K562 (cell line): ENCODE measurements around the gene NEU1. TPM values are rescaled to one million over a fixed set of nuclear protein-coding genes. Genes with fewer than 3 reads are reported as not detected.

ENCODE experiments used
- AFF1 ChIP-seq, 2 experiments: fragments of 450-650 bp; IDR thresholded peaks; 2 replicates each; pipeline ENCODE4 v1.6.1; 2018; ENCODE audit warnings: mild to moderate bottlenecking in 2 of 2, low read depth in 1 of 2; ENCODE audit not compliant: partially characterized antibody in 2 of 2
- E4F1 ChIP-seq: fragments of 250-450 bp; sonication (Bioruptor Pico); IDR thresholded peaks from 2 replicates; pipeline ENCODE4 v1.5.0; 2021; ENCODE audit warnings: mild to moderate bottlenecking, borderline replicate concordance
- GTF2E2 ChIP-seq: fragments of 200-800 bp; sonication (Bioruptor generic); IDR thresholded peaks from 2 replicates; pipeline ENCODE4 v1.6.1; 2016; ENCODE audit warnings: missing genetic modification characterization, missing compliant biosample characterization
- MGA ChIP-seq: fragments of 450-650 bp; IDR thresholded peaks from 2 replicates; pipeline ENCODE4 v1.6.1; 2016; ENCODE audit warnings: mild to moderate bottlenecking, moderate library complexity
- MTA2 ChIP-seq: fragments of 450-650 bp; IDR thresholded peaks from 2 replicates; pipeline ENCODE4 v1.6.1; 2016; ENCODE audit warnings: low read depth
- YY1 ChIP-seq, 3 experiments: IDR thresholded peaks; 2 replicates each; pipeline ENCODE4 v1.6.1; 2011; ENCODE audit warnings: low read length in 2 of 3, mild to moderate bottlenecking in 2 of 3, moderate library complexity in 2 of 3, borderline replicate concordance in 1 of 3, control low read depth in 1 of 3, low read depth in 1 of 3; ENCODE audit not compliant: insufficient read depth in 3 of 3, insufficient replicate concordance in 2 of 3, control insufficient read depth in 1 of 3, insufficient read length in 1 of 3; ENCODE audit errors: extremely low read depth in 1 of 3
- ZSCAN29 ChIP-seq: fragments of 450-650 bp; IDR thresholded peaks from 2 replicates; pipeline ENCODE4 v1.6.1; 2017
- polyA plus RNA-seq, 8 experiments: library from polyadenylated mRNA; depleted of rRNA in 4 of 8; stranded (reverse) in 5 of 8; unstranded in 3 of 8; fragments of >200 nt; fragmentation: Nextera tagmentation in 2 of 8; fragmentation: Illumina TruSeq in 1 of 8; extraction: Ambion mirVana in 2 of 8; extraction: Trizol in 1 of 8; gene quantifications; 2 replicates each; pipeline versions ENCODE4 v1.2.1 to v1.2.3, GENCODE V29; 2011 to 2014; ENCODE audit warnings: inconsistent platforms in 1 of 8, missing spikeins in 1 of 8
- total RNA-seq, 7 experiments: library from RNA; depleted of rRNA in 6 of 7; stranded (reverse); fragments of >200 nt in 6 of 7; fragmentation: Illumina TruSeq in 2 of 7; extraction: Trizol in 2 of 7; gene quantifications; 2 replicates each; pipeline versions ENCODE4 v1.2.1 to v1.2.3, GENCODE V29; 2011 to 2021; ENCODE audit warnings: low replicate concordance in 1 of 7

NEU1 gene
- total and polyA plus RNA-seq, 9 of the 15 experiments (the other 6 are each of a cell fraction or from before 2014, with no cell fraction given), result 14.8 to 67.8 (median 51.0) TPM

DNA sequence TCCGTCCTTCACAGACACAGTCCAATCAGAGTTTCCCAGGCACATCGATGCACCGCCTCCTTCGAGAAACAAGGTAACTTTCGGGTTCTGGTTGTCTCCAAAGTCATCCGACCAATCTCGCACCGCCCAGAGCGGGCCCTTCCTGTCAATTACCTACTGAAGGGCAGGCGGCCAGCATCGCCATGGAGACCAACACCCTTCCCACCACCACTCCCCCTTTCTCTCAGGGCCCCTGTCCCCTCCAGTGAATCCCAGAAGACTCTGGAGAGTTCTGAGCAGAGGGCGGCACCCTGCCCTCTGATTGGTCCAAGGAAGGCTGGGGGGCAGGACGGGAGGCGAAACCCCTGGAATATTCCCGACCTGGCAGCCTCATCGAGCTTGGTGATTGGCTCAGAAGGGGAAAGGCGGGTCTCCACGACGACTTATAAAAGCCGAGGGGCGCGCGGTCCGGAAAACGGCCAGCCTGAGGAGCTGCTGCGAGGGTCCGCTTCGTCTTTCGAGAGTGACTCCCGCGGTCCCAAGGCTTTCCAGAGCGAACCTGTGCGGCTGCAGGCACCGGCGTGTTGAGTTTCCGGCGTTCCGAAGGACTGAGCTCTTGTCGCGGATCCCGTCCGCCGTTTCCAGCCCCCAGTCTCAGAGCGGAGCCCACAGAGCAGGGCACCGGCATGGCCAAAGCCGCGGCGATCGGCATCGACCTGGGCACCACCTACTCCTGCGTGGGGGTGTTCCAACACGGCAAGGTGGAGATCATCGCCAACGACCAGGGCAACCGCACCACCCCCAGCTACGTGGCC is 35.1 kb downstream of the NEU1 start, which contains the start of gene HSPA1B (continued):
- TF ChIP-seq GTF2E2 (peak; percentile 96; the same call in 1 of the 2 replicates), YY1 (IDR thresholded peaks at IDR 0.05; ENCODE audit: borderline replicate concordance in 1 of 3, control insufficient read depth in 1 of 3, extremely low read depth in 1 of 3, insufficient read depth in 3 of 3, insufficient read length in 1 of 3, insufficient replicate concordance in 2 of 3, low read depth in 1 of 3, low read length in 2 of 3) (peak in 2 of 3 experiments; percentile 57 to 71), AFF1 (IDR thresholded peaks at IDR 0.05; ENCODE audit: low read depth in 1 of 2, partially characterized antibody in 2 of 2) (peak; percentile 66 to 95), E4F1 (CRISPR knock-in tag) (no peak), MGA (no peak), MTA2 (no peak), ZSCAN29 (no peak; the same call in 1 of the 2 replicates)
